Activated T-helper 1 cell treated with anti-CD3 and anti-CD28 coated beads, Interleukin-12 subunit alpha, Interleukin-12 subunit beta, Interleukin-2, Interleukin-4 antibody, amounts not matched to agents 30 ng/mL and 10 ng/mL and 1 ng/mL, durations not matched to agents 14 hours and 24 hours and 36 hours (primary cell): Measurements from ENCODE around the gene SERPIND1. TPM values are rescaled to one million over a fixed set of nuclear protein-coding genes. Genes with fewer than 3 reads are reported as not detected.
"Not testable (repeated sequence)": the region's sequence is repeated elsewhere in the genome, so short reads cannot be mapped to it uniquely, and the experiment has no call there.

Experiments used
- DNase-seq: peaks from one replicate; pipeline ENCODE4 v3.0.0; 2021; ENCODE audit warnings: low spot score
- H3K27ac Mint-ChIP-seq: one replicate; pipeline ENCODE4 v1.8.0; 2021; ENCODE audit warnings: mild to moderate bottlenecking, mixed read lengths
- H3K27me3 Mint-ChIP-seq: one replicate; pipeline ENCODE4 v1.8.0; 2022; ENCODE audit warnings: mild to moderate bottlenecking, moderate library complexity, mixed read lengths; ENCODE audit not compliant: insufficient read depth
- H3K36me3 Mint-ChIP-seq: one replicate; pipeline ENCODE4 v1.8.0; 2021; ENCODE audit warnings: low read depth, mixed read lengths
- H3K4me1 Mint-ChIP-seq: one replicate; pipeline ENCODE4 v1.8.0; 2021; ENCODE audit warnings: low read depth, mixed read lengths
- H3K4me3 Mint-ChIP-seq: one replicate; pipeline ENCODE4 v1.8.0; 2021; ENCODE audit warnings: mild to moderate bottlenecking, moderate library complexity, mixed read lengths
- H3K9me3 Mint-ChIP-seq: one replicate; pipeline ENCODE4 v1.8.0; 2021; ENCODE audit warnings: mixed read lengths
- intact Hi-C: fragments of 100-400 bp; cut with micrococcal nuclease; formaldehyde crosslinking; loops from one replicate; pipeline ENCODE4 v1.15.1; 2024
- total RNA-seq: library from RNA; stranded (reverse); gene quantifications from 2 replicates; pipeline ENCODE4 v1.2.3, GENCODE V29; 2022

Gene SERPIND1
- total RNA-seq: not detected in 2 replicates

- H3K36me3 Mint-ChIP-seq: peaks cover 4% of the 10 kb centered on the region
- H3K4me1 Mint-ChIP-seq: no peaks in the 10 kb centered on the region
- intact Hi-C loops: no loop called here
- no peaks in the 10 kb centered on the region for H3K27me3 Mint-ChIP-seq
- H3K9me3 Mint-ChIP-seq: no peaks in the 10 kb centered on the region
- H3K27ac Mint-ChIP-seq: no peak within 1 kb of the TSS
- H3K4me3 Mint-ChIP-seq: no peak within 1 kb of the TSS
- DNase-seq: no peak
Measured at GRCh38 chr22:20773793-20774212, at the start of gene SERPIND1. Gene SERPIND1, plus strand, starts transcription at chr22:20774113. Its CDS starts 5,200 bp downstream, at chr22:20779313.

- DNase-seq: no peak
- H3K4me3 Mint-ChIP-seq: no peak overlapping the region
- intact Hi-C loops: no loop called here
- H3K27me3 Mint-ChIP-seq: no peaks in the 10 kb centered on the region
- H3K27ac Mint-ChIP-seq: no peak overlapping the region
- no peaks in the 10 kb centered on the region for H3K4me1 Mint-ChIP-seq
- no peaks in the 10 kb centered on the region for H3K9me3 Mint-ChIP-seq
- H3K36me3 Mint-ChIP-seq: peaks cover 10% of the 10 kb centered on the region
Measured at GRCh38 chr22:20724676-20725454, 49.0 kb upstream of the SERPIND1 start.

- H3K4me1 Mint-ChIP-seq: no peaks in the 10 kb centered on the region
- intact Hi-C loops: no loop called here
- no peak overlapping the region for H3K4me3 Mint-ChIP-seq
Measured at GRCh38 chr22:20725987-20726558, 47.8 kb upstream of the SERPIND1 start.

GRCh38 chr22:20727118-20728015, 46.5 kb upstream of the SERPIND1 start:
- no peak overlapping the region for H3K27ac Mint-ChIP-seq
- H3K27me3 Mint-ChIP-seq: no peaks in the 10 kb centered on the region
- no peaks in the 10 kb centered on the region for H3K4me1 Mint-ChIP-seq
- H3K36me3 Mint-ChIP-seq: peaks cover 11% of the 10 kb centered on the region
- DNase-seq: no peak
- H3K9me3 Mint-ChIP-seq: no peaks in the 10 kb centered on the region
- H3K4me3 Mint-ChIP-seq: no peak overlapping the region
- intact Hi-C loops: no loop called here

More at GRCh38 chr22:20725987-20726558, 47.8 kb upstream of the SERPIND1 start:
- Mint-ChIP-seq H3K27ac (no peak overlapping the region), H3K36me3 (peaks cover 10% of the 10 kb centered on the region), H3K27me3 (no peaks in the 10 kb centered on the region), H3K9me3 (no peaks in the 10 kb centered on the region)
- DNase-seq: no peak

- Mint-ChIP-seq H3K9me3 (no peaks in the 10 kb centered on the region), H3K4me1 (no peaks in the 10 kb centered on the region), H3K27me3 (no peaks in the 10 kb centered on the region), H3K27ac (no peak overlapping the region), H3K4me3 (no peak overlapping the region), H3K36me3 (peaks cover 12% of the 10 kb centered on the region)
- intact Hi-C loops: no loop called here
- DNase-seq: no peak
Measured at GRCh38 chr22:20728523-20729190, 45.3 kb upstream of the SERPIND1 start.

GRCh38 chr22:20729194-20729593, 44.7 kb upstream of the SERPIND1 start:
- Mint-ChIP-seq H3K27ac (no peak overlapping the region), H3K4me3 (no peak overlapping the region), H3K27me3 (no peaks in the 10 kb centered on the region), H3K9me3 (no peaks in the 10 kb centered on the region), H3K36me3 (peaks cover 12% of the 10 kb centered on the region), H3K4me1 (no peaks in the 10 kb centered on the region)
- no peak for DNase-seq
- intact Hi-C loops: no loop called here

- H3K4me3 Mint-ChIP-seq, H3K27ac Mint-ChIP-seq, H3K36me3 Mint-ChIP-seq, H3K9me3 Mint-ChIP-seq, H3K27me3 Mint-ChIP-seq, H3K4me1 Mint-ChIP-seq, intact Hi-C loops, DNase-seq: not testable (repeated sequence)
Measured at GRCh38 chr22:20732431-20732830, 41.5 kb upstream of the SERPIND1 start.

- H3K4me3 Mint-ChIP-seq, H3K4me1 Mint-ChIP-seq, DNase-seq, H3K27ac Mint-ChIP-seq, H3K9me3 Mint-ChIP-seq, intact Hi-C loops, H3K27me3 Mint-ChIP-seq: not testable (repeated sequence)
- H3K36me3 Mint-ChIP-seq: peaks cover 12% of the 10 kb centered on the region
Measured at GRCh38 chr22:20735356-20736162, 38.4 kb upstream of the SERPIND1 start.

- H3K27me3 Mint-ChIP-seq, intact Hi-C loops, H3K9me3 Mint-ChIP-seq, H3K4me3 Mint-ChIP-seq, H3K4me1 Mint-ChIP-seq, H3K27ac Mint-ChIP-seq, DNase-seq: not testable (repeated sequence)
- H3K36me3 Mint-ChIP-seq: peaks cover 18% of the 10 kb centered on the region
Measured at GRCh38 chr22:20736891-20737290, 37.0 kb upstream of the SERPIND1 start.

- no peaks in the 10 kb centered on the region for H3K27me3 Mint-ChIP-seq
- H3K9me3 Mint-ChIP-seq: no peaks in the 10 kb centered on the region
- H3K4me3 Mint-ChIP-seq: no peak overlapping the region
- DNase-seq: no peak
- peaks cover 21% of the 10 kb centered on the region for H3K36me3 Mint-ChIP-seq
- H3K4me1 Mint-ChIP-seq: peaks cover 9% of the 10 kb centered on the region
- intact Hi-C loops: no loop called here
- H3K27ac Mint-ChIP-seq: peak overlapping the region; percentile 11
Measured at GRCh38 chr22:20738394-20739089, 35.4 kb upstream of the SERPIND1 start.

GRCh38 chr22:20740222-20740951, 33.5 kb upstream of the SERPIND1 start:
- H3K27ac Mint-ChIP-seq: no peak overlapping the region
- H3K4me1 Mint-ChIP-seq: peaks cover 9% of the 10 kb centered on the region
- H3K4me3 Mint-ChIP-seq: no peak overlapping the region
- peaks cover 26% of the 10 kb centered on the region for H3K36me3 Mint-ChIP-seq
- H3K27me3 Mint-ChIP-seq: no peaks in the 10 kb centered on the region
- DNase-seq: no peak
- intact Hi-C loops: loop anchor here (2.0 kb wide), 1 partner anchor 322 kb away; no protein-coding TSS in a partner anchor
- H3K9me3 Mint-ChIP-seq: no peaks in the 10 kb centered on the region
